Subcutaneous adipose tissue (tissue), 4 donors: ENCODE data around the gene SEC24A. TPM values are rescaled to one million over a fixed set of nuclear protein-coding genes. Genes with fewer than 3 reads are reported as not detected.

Experiments used
- CTCF ChIP-seq: fragments of 450-650 bp; IDR thresholded peaks from one replicate; pipeline ENCODE4 v1.5.1; 2016; ENCODE audit warnings: low read depth, mild to moderate bottlenecking, control low read depth, antibody characterized with exemption, moderate library complexity
- total RNA-seq, 4 donors: library from RNA; depleted of rRNA; stranded (reverse); fragments of >200 nt; gene quantifications; one replicate each; pipeline ENCODE4 v1.1.0, GENCODE V29; 2016

Gene SEC24A
- total RNA-seq, 4 donors from 2014 or later, result 19.2 to 38.5 (median 26.4) TPM

GRCh38 chr5:134610725-134611124 lies 37.9 kb upstream of the SEC24A start:
- TF ChIP-seq CTCF, result no peak

GRCh38 chr5:134611515-134611914 lies 37.1 kb upstream of the SEC24A start:
- TF ChIP-seq CTCF, result no peak

GRCh38 chr5:134614450-134615085 lies 34.0 kb upstream of the SEC24A start:
- no peak for TF ChIP-seq CTCF

GRCh38 chr5:134620634-134621033 lies 28.0 kb upstream of the SEC24A start:
- no peak for TF ChIP-seq CTCF

- TF ChIP-seq CTCF, result no peak
These were observed 23.0 kb upstream of the SEC24A start for GRCh38 chr5:134625559-134625958.

GRCh38 chr5:134626369-134627014 lies 22.1 kb upstream of the SEC24A start:
- no peak for TF ChIP-seq CTCF

GRCh38 chr5:134634227-134634626 lies 14.4 kb upstream of the SEC24A start:
- TF ChIP-seq CTCF, result no peak
